Vein endothelial cell (primary cell): ENCODE data around the gene RPL29. TPM values are rescaled to one million over a fixed set of nuclear protein-coding genes. Genes with fewer than 3 reads are reported as not detected.

Experiments used
- small RNA-seq: library from RNA; depleted of rRNA; stranded (forward); fragments of <200 nt; gene quantifications from one replicate; pipeline ENCODE3, GENCODE V24; 2012
- total RNA-seq: library from RNA; depleted of rRNA; stranded (reverse); fragments of >200 nt; gene quantifications from 2 replicates; pipeline ENCODE4 v1.2.3, GENCODE V29; 2012

Gene RPL29
- 1,244 and 1,265 TPM in 2 replicates for total RNA-seq

DNA sequence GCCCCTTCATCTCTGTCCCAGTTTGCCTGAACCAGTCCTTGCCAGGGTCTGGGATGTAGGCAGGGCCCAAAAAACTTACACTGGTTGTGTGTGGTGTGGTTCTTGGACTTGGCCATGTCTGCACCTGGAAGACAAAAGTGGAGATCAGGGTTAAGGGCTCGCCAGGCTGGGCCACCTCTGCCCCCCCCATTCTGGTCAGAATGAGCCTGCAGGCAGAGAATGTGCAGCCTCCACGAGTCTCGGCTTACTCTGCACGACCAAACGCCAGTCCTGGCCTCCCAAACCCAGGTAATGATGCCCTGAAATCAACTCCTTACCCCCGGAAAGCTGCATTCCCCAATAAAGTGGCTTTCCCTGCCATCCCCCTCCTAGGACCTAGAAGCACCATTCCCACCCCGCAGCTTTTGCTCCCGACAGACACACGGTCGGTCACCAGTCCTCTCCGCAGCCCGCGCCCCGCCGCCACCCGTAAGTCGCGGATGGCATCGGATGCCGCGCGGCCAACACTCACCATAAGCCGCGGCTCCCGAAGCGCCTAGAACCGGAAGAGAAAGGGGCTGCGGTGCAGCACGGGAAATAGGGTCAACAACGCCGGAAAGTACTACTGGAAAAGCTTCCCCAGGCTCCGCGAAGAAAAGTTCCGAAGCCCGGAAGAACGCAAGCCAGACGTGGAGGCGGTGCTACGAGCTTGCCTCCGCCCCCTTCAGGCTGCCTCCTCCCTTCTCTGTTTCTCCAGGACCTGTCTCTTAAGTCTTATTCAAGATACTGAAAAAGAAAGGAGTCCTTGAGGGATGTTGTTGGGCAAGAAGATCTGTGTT, at the start of gene RPL29:
TSS of gene RPL29 (minus strand) at position 550 of the 818 bp plus-strand sequence. CDS start at position 116, 434 bp downstream.

DNA sequence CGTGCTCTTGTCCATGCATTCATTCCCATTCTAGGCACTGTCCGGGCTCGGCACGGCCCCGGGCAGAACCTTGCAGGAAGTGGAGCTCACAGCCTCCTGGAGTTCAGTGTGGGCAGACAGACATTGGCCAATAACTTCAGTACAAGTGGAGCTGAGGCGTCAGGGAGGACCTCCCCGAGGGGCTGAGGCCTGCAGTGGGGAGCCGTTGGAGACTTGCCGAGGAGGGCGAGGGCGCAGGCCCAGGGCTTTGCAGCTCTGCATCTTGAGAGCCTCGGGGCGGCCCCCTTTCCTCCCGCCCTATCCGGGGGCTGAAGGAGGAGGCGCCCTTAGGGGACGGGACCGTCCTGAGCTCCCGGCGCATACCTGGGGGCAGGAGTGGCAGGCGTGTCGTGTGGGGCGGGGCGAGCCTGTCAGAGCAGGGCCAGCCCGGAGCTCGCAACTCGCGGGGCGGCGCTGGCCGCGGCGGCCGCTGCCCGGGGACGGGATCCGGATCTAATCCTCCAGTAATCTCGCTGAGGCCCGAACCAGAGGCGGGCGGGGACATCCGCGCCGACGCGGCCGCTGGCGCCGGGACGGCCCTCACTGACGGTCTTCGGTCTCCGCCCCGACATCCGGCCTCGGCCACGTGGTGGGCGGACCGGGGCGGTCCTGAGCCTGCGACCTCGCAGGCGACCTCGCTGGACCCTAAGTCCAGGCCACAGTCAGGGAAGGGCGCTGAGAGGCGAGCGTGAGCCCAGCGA, 12.7 kb downstream of the RPL29 start, which contains the start of gene ACY1:
TSS of gene ACY1 (plus strand) at position 698 of the 740 bp plus-strand sequence. CDS start 530 bp downstream, outside the sequence.

DNA sequence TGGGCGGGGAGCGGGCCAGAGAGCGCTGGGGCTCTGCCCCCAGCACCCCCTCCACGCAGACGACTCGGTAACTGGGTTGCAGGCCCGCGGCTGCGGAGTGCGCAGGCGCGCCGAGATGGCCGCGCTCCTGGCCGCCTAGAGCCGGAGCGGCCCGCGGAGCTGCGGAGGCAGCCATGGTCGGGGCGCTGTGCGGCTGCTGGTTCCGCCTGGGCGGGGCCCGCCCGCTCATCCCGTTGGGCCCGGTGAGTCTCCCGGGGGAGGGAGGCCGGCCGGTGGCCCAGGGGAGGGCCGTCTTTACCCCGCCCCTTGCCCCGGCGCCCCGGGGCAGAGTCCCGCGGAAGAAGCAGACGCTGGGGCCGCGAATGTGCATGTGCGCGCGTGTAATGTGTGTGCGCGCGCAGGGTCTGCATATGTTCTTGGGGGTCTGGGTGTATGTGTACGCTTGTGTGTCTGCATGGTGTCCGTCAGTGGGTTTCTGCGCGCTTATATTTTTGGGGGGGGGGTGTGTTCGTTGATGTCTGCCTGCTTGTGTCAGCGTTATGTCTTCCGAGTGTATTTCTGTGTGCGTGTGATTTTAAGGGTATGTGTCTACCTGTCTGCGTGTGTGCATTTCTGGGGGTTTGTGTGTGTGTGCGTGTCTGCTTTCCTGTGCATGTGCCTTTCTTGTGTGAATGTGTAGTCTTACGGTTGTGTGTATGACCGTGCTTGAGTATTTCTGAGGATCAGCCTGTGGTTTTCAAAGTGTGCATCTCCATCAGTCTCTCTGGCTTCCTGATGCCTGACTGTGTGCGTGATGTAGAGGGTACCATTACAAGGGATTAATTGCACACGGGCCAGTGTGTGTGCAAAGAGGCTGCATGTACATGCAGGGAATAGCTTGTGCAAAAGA, 20.5 kb downstream of the RPL29 start, which contains the start of gene ABHD14A:
TSS of gene ABHD14A (plus strand) at position 102 of the 889 bp plus-strand sequence. CDS start at position 174, 72 bp downstream.

DNA sequence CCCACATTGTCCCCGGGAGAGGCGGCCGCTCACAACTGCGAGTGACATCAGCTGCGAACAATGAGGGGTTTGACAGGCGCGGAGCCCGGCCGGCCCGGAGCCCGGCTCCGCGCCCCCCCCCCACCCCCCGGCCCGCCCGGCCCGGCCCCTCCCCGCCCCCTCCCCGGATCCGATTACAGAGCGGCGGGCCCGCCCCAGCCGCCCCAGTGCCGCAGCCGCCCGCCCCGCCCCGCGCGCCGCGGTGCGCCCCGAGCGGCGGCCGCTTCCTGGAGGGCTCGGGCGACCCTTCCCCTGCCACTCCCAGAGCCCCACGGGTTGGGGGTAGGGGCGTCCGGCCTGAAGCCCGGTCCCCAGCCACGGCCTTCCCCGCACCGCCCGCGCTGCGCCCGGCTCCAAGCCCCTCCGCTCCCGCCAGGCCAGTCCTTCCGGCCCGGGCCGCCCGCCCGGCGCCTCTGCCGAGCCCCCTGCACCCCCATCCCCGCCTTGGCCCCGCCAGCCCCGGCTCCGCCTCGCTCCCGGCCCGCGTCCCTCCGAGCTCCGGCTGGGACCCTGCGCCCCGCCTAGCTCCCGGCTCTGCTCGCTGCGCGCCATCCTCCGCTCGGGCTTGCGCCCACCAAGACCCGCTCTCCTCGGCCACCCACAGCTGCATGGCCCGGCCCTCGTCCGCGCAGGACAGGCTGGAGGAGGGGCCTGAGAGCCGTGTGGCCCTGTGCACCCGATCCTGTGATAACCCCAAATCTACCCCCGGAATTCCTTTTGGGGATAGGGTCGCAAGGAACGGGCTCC, 28.1 kb downstream of the RPL29 start, which contains the start of gene PCBP4:
TSS of gene PCBP4 (minus strand) at position 71 of the 786 bp plus-strand sequence. CDS start 6,214 bp downstream, outside the sequence.

DNA sequence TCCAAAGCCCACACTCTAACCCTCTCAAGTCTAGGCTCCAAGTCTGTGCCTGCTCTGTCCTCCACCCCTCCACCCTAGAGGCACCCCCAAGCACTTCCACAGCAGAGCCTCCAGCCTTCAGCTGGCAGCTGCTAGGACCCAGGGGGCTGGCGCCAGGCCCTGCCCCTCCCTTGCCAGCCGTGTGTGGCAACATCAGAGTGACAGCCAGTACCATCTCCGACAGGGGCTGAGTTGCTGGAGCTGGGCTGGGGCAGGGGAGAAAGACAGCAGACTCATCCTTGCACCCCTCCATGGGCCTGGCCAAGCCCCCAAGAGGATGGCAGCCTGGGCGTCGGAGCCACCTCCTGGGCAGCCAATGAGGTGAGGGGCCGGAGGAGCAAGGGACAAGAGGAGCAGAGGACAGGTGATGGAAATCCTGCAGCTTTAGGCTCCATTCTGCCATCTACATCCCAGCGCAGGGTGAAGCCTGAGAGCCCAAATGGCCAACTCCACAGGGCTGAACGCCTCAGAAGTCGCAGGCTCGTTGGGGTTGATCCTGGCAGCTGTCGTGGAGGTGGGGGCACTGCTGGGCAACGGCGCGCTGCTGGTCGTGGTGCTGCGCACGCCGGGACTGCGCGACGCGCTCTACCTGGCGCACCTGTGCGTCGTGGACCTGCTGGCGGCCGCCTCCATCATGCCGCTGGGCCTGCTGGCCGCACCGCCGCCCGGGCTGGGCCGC, 40.4 kb downstream of the RPL29 start, which contains the start of gene GPR62:
TSS of gene GPR62 (plus strand) at position 207 of the 718 bp plus-strand sequence. CDS start at position 479, 272 bp downstream.

Small RNAs within 50 kb of the gene (small RNA-seq; reads per million reads assigned to genes)
- not detected for gene AC115284.1

Other genes with a start within 250 kb of the RPL29 start
- not detected in 2 replicates for gene IQCF6, start 216.7 kb downstream of the RPL29 start, total RNA-seq
- gene IQCF2, start 134.3 kb downstream of the RPL29 start, total RNA-seq, result not detected in 2 replicates
- not detected in 2 replicates for gene IQCF5, start 120.3 kb downstream of the RPL29 start, total RNA-seq
- gene IQCF1, start 92.5 kb downstream of the RPL29 start, total RNA-seq, result not detected in 2 replicates
- gene RRP9, start 54.0 kb downstream of the RPL29 start, total RNA-seq, result 18.0 and 21.4 TPM in 2 replicates
- 12.4 and 13.6 TPM in 2 replicates for gene PARP3, start 53.5 kb downstream of the RPL29 start, total RNA-seq
- under 0.01 and 0.10 TPM in 2 replicates for gene GPR62, start 40.5 kb downstream of the RPL29 start, total RNA-seq
- gene PCBP4, start 28.4 kb downstream of the RPL29 start, total RNA-seq, result 30.8 and 39.2 TPM in 2 replicates
- 17.0 and 27.1 TPM in 2 replicates for gene ABHD14B, start 21.8 kb downstream of the RPL29 start, total RNA-seq
- 6.6 and 11.4 TPM in 2 replicates for gene ABHD14A, start 20.8 kb downstream of the RPL29 start, total RNA-seq
- gene ACY1, start 12.4 kb downstream of the RPL29 start, total RNA-seq, result 14.5 and 20.9 TPM in 2 replicates
- gene DUSP7, start 60.7 kb upstream of the RPL29 start, total RNA-seq, result 17.1 and 21.2 TPM in 2 replicates
- gene POC1A, start 158.5 kb upstream of the RPL29 start, total RNA-seq, result 3.9 and 6.4 TPM in 2 replicates
- 78.1 and 82.8 TPM in 2 replicates for gene ALAS1, start 202.3 kb upstream of the RPL29 start, total RNA-seq
- gene TLR9, start 229.8 kb upstream of the RPL29 start, total RNA-seq, result under 0.01 TPM in 1 of 2 replicates, not detected in the other
- 184 and 187 TPM in 2 replicates for gene TWF2, start 243.3 kb upstream of the RPL29 start, total RNA-seq
- gene PPM1M, start 249.9 kb upstream of the RPL29 start, total RNA-seq, result 14.8 and 16.3 TPM in 2 replicates